ENCODE data around the gene ZFYVE28.

Gene ZFYVE28

GRCh38 chr4:2426069-2426397, 7.6 kb upstream of the ZFYVE28 start:
- H3K4me3 ChIP-seq (ENCODE audit: low read depth, low read length) = no peak overlapping the region
- TF ChIP-seq, protein P1, sequence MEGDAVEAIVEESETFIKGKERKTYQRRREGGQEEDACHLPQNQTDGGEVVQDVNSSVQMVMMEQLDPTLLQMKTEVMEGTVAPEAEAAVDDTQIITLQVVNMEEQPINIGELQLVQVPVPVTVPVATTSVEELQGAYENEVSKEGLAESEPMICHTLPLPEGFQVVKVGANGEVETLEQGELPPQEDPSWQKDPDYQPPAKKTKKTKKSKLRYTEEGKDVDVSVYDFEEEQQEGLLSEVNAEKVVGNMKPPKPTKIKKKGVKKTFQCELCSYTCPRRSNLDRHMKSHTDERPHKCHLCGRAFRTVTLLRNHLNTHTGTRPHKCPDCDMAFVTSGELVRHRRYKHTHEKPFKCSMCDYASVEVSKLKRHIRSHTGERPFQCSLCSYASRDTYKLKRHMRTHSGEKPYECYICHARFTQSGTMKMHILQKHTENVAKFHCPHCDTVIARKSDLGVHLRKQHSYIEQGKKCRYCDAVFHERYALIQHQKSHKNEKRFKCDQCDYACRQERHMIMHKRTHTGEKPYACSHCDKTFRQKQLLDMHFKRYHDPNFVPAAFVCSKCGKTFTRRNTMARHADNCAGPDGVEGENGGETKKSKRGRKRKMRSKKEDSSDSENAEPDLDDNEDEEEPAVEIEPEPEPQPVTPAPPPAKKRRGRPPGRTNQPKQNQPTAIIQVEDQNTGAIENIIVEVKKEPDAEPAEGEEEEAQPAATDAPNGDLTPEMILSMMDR (IDR thresholded peaks at IDR 0.05; ENCODE audit: low read depth, low read length, missing control alignments) = no peak
- no peak for DNase-seq (ENCODE audit: low read depth)

- TF ChIP-seq, protein P1 (IDR thresholded peaks at IDR 0.05; ENCODE audit: low read depth, low read length, missing control alignments) = no peak
- H3K4me3 ChIP-seq (ENCODE audit: low read depth, low read length) = no peak overlapping the region
- no peak for DNase-seq (ENCODE audit: low read depth)
Measured at GRCh38 chr4:2425386-2426068, 7.1 kb upstream of the ZFYVE28 start.

- DNase-seq (ENCODE audit: low read depth) = no peak
- TF ChIP-seq, protein P1 (IDR thresholded peaks at IDR 0.05; ENCODE audit: low read depth, low read length, missing control alignments) = no peak
- no peak overlapping the region for H3K4me3 ChIP-seq (ENCODE audit: low read depth, low read length)
Measured at GRCh38 chr4:2424581-2424980, 6.1 kb upstream of the ZFYVE28 start.

- no peak overlapping the region for H3K4me3 ChIP-seq (ENCODE audit: low read depth, low read length)
- TF ChIP-seq, protein P1 (IDR thresholded peaks at IDR 0.05; ENCODE audit: low read depth, low read length, missing control alignments) = no peak
- DNase-seq (ENCODE audit: low read depth) = no peak
Measured at GRCh38 chr4:2423695-2424094, 5.2 kb upstream of the ZFYVE28 start.

DNA sequence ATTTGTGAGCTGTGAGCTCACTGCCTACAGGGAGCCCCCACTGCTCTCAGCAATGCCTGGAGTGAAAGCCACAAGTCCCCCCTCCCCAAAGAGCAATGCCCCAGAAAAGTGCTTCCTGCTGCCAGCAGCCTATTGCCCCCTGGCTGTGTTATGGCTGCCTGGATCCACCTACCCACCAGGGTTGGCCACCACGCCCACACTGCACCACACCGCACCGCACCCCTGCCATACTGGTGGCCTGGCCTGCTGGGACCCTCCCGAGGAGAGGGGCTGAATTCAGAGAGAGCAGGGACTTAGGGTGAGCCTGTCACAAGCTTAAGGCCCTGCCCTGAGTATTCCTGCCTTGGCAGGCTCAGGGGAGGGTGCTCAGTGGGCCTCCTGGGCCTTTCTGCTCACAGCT, 4.6 kb upstream of the ZFYVE28 start:
- no peak overlapping the region for H3K4me3 ChIP-seq (ENCODE audit: low read depth, low read length)
- TF ChIP-seq, protein P1 (IDR thresholded peaks at IDR 0.05; ENCODE audit: low read depth, low read length, missing control alignments) = no peak
- DNase-seq (ENCODE audit: low read depth) = no peak

DNA sequence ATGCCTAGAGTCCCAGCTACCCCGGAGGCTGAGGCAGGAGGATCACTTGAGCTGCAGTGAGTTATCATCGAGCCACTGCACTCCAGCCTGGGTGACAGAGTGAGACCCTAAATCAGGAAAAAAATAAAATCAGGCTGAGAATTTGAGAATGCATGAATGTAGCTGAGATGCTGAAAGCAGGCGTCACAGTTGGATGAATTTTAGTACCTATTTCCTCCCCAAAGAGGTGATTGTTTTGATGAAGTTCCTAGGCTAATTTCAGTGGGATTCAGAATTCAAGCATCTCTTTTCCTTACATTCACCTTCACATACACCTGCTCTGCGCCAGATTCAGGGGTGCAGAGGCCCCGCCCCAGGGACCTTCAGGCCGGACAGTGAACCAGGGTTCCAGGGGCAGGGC, 3.5 kb upstream of the ZFYVE28 start:
- no peak overlapping the region for H3K4me3 ChIP-seq (ENCODE audit: low read depth, low read length)
- DNase-seq (ENCODE audit: low read depth) = no peak
- TF ChIP-seq, protein P1 (IDR thresholded peaks at IDR 0.05; ENCODE audit: low read depth, low read length, missing control alignments) = no peak

- no peak overlapping the region for H3K4me3 ChIP-seq (ENCODE audit: low read depth, low read length)
- no peak for DNase-seq (ENCODE audit: low read depth)
- TF ChIP-seq, protein P1 (IDR thresholded peaks at IDR 0.05; ENCODE audit: low read depth, low read length, missing control alignments) = no peak
Measured at GRCh38 chr4:2419814-2420213, 1.4 kb upstream of the ZFYVE28 start.
